Upper lobe of left lung (tissue), 6 donors: ENCODE measurements around the gene SLC6A17. TPM values are rescaled to one million over a fixed set of nuclear protein-coding genes. Genes with fewer than 3 reads are reported as not detected.

Experiments
- ATAC-seq, 2 donors: fragments of 200-7000 bp; cut with Tn5 transposase; one replicate each; pipeline ENCODE4 v1.9.1; 2022; ENCODE audit warnings: mild to moderate bottlenecking in 2 of 2, moderate library complexity in 2 of 2; ENCODE audit not compliant: low FRiP score in 2 of 2
- DNase-seq, 2 donors: peaks; one replicate each; pipeline ENCODE4 v3.0.0-alpha.2; 2019 to 2020
- H3K27ac ChIP-seq, 4 donors: fragments of 200-600 bp; sonication (generic); one replicate each; pipeline ENCODE4 v1.5.1; 2016 to 2019
- H3K27me3 ChIP-seq, 4 donors: fragments of 200-600 bp; sonication (generic); one replicate each; pipeline ENCODE4 v1.5.1; 2017 to 2019
- H3K36me3 ChIP-seq, 4 donors: fragments of 200-600 bp; sonication (generic); one replicate each; pipeline ENCODE4 v1.5.1; 2016 to 2019
- H3K4me1 ChIP-seq, 4 donors: fragments of 200-600 bp; sonication (generic); one replicate each; pipeline ENCODE4 v1.5.1; 2018 to 2019
- H3K4me3 ChIP-seq, 4 donors: fragments of 200-600 bp; sonication (generic); one replicate each; pipeline ENCODE4 v1.5.1; 2017 to 2019; ENCODE audit warnings: mild to moderate bottlenecking in 2 of 4, moderate library complexity in 1 of 4
- H3K9me3 ChIP-seq, 4 donors: fragments of 200-600 bp; sonication (generic); one replicate each; pipeline ENCODE4 v1.5.1; 2018 to 2019
- CTCF ChIP-seq, 6 experiments: fragments of 450-650 bp in 4 of 6; fragments of 200-600 bp in 2 of 6; sonication (generic) in 2 of 6; IDR thresholded peaks; one replicate each; pipeline ENCODE4 v1.5.1; 2016 to 2019; ENCODE audit warnings: antibody characterized with exemption in 6 of 6
- EP300 ChIP-seq, 4 donors: sonication (generic); formaldehyde crosslinking; IDR thresholded peaks; one replicate each; pipeline ENCODE4 v1.5.1; 2017; ENCODE audit warnings: antibody characterized with exemption in 4 of 4, control low read depth in 2 of 4
- POLR2A ChIP-seq, 4 donors: fragments of 450-650 bp; IDR thresholded peaks; one replicate each; pipeline ENCODE4 v1.5.1; 2016 to 2017; ENCODE audit warnings: antibody characterized with exemption in 4 of 4, mild to moderate bottlenecking in 2 of 4
- POLR2AphosphoS5 ChIP-seq, 2 donors: sonication (generic); formaldehyde crosslinking; IDR thresholded peaks; one replicate each; pipeline ENCODE4 v1.5.1; 2017; ENCODE audit warnings: antibody characterized with exemption in 2 of 2
- WGBS, 2 donors: methylation state at CpG; one replicate each; pipeline ENCODE4 v1.1.5; 2017 to 2018; 5-methylcytosine and 5-hydroxymethylcytosine counted together
- total RNA-seq, 6 donors: library from RNA; depleted of rRNA in 4 of 6; stranded (reverse); fragments of >200 nt in 4 of 6; gene quantifications; one replicate each; pipeline versions ENCODE4 v1.1.0 to v1.2.1, GENCODE V29; 2016 to 2021
- donor health status: DM: no; HTN: no; CAD: no; lungs with moderate emphysema.
- donor health status: DM: no; HTN: yes; CAD: no; lungs with severe emphysema.

SLC6A17 gene
- total RNA-seq, 6 donors from 2014 or later: 0.07 TPM; not detected in 5

DNA sequence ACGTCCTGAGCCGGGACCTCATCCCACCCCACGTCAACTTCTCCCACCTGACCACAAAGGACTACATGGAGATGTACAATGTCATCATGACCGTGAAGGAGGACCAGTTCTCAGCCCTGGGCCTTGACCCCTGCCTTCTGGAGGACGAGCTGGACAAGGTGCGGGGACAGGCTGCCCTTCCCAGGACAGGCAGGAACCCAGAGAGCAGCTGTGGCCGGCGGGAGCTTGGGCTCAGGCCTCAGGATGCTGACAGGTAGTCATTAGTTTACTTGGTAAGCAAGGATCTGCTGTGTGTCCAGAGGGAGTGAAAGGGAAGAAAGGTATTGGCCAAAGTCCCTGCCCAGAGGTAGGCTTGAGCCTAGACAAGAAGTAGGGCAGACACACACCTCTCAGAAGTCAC lies 42.2 kb downstream of the SLC6A17 start:
- TF ChIP-seq EP300 (IDR thresholded peaks at IDR 0.05): no peak
- no peak for TF ChIP-seq CTCF (IDR thresholded peaks at IDR 0.05)
- TF ChIP-seq POLR2AphosphoS5 (IDR thresholded peaks at IDR 0.05): no peak
- no peak for TF ChIP-seq POLR2A (IDR thresholded peaks at IDR 0.05)
- WGBS, 2 donors: 83 to 87% methylated on average over 8 of the region's 8 CpGs
- no peak overlapping the region for H3K27ac ChIP-seq
- DNase-seq (no peak), ATAC-seq (no peak)
- H3K9me3 ChIP-seq: no peaks in the 10 kb centered on the region
- H3K4me1 ChIP-seq: no peaks in the 10 kb centered on the region
- H3K27me3 ChIP-seq: no peaks in the 10 kb centered on the region
- no peak overlapping the region for H3K4me3 ChIP-seq
- H3K36me3 ChIP-seq: no peaks in the 10 kb centered on the region

- H3K4me3 ChIP-seq: no peak overlapping the region
- H3K9me3 ChIP-seq: no peaks in the 10 kb centered on the region
- no peak overlapping the region for H3K27ac ChIP-seq
- H3K36me3 ChIP-seq: no peaks in the 10 kb centered on the region
- 89 to 93% methylated on average over 7 to 9 of the region's 10 CpGs for WGBS, 2 donors
- TF ChIP-seq POLR2AphosphoS5 (IDR thresholded peaks at IDR 0.05) (no peak), CTCF (IDR thresholded peaks at IDR 0.05) (no peak), EP300 (IDR thresholded peaks at IDR 0.05) (no peak), POLR2A (IDR thresholded peaks at IDR 0.05) (no peak)
- no peaks in the 10 kb centered on the region for H3K4me1 ChIP-seq
- H3K27me3 ChIP-seq: no peaks in the 10 kb centered on the region
- ATAC-seq: no peak
- DNase-seq: no peak
Measured at GRCh38 chr1:110195196-110195595, 44.9 kb downstream of the SLC6A17 start.

- Histone ChIP-seq H3K9me3 (no peaks in the 10 kb centered on the region), H3K4me3 (no peak overlapping the region), H3K27ac (no peak overlapping the region), H3K27me3 (no peaks in the 10 kb centered on the region), H3K36me3 (no peaks in the 10 kb centered on the region), H3K4me1 (no peaks in the 10 kb centered on the region)
- ATAC-seq: peak; percentile 58 to 64
- peak in 1 of 2 donors; percentile 36 for DNase-seq
- 68% methylated on average over 10 to 11 of the region's 12 CpGs for WGBS, 2 donors
- TF ChIP-seq POLR2AphosphoS5 (IDR thresholded peaks at IDR 0.05) (no peak), EP300 (IDR thresholded peaks at IDR 0.05) (no peak), POLR2A (IDR thresholded peaks at IDR 0.05) (no peak), CTCF (IDR thresholded peaks at IDR 0.05) (peak; percentile 61 to 89 (median 74))
Measured at GRCh38 chr1:110196917-110197765, 46.8 kb downstream of the SLC6A17 start.

- peak in 1 of 2 donors; percentile 73 for DNase-seq
Measured at GRCh38 chr1:110197905-110198629, 47.8 kb downstream of the SLC6A17 start.

More at GRCh38 chr1:110197905-110198629, 47.8 kb downstream of the SLC6A17 start:
- Histone ChIP-seq H3K36me3 (no peaks in the 10 kb centered on the region), H3K27ac (no peak overlapping the region), H3K27me3 (no peaks in the 10 kb centered on the region), H3K4me3 (no peak overlapping the region), H3K9me3 (no peaks in the 10 kb centered on the region), H3K4me1 (peaks cover 1 to 4% (median 3%) of the 10 kb centered on the region in 4 donors)
- 94 to 95% methylated on average over 23 of the region's 23 CpGs for WGBS, 2 donors
- TF ChIP-seq POLR2AphosphoS5 (IDR thresholded peaks at IDR 0.05): no peak
- no peak for TF ChIP-seq POLR2A (IDR thresholded peaks at IDR 0.05)
- TF ChIP-seq CTCF (IDR thresholded peaks at IDR 0.05): no peak
- TF ChIP-seq EP300 (IDR thresholded peaks at IDR 0.05): no peak
- ATAC-seq: no peak
